ENCODE results near the gene B4GALNT3. TPM values are rescaled to one million over a fixed set of nuclear protein-coding genes. Genes with fewer than 3 reads are reported as not detected.

B4GALNT3 gene
- total RNA-seq, 1 experiment from 2014 or later = 2.3 TPM

- H3K27me3 ChIP-seq (ENCODE audit: control insufficient read depth, insufficient read depth, low read length) = no peaks in the 10 kb centered on the region
- peak overlapping the region; percentile 53 to 78 for H3K4me3 ChIP-seq (ENCODE audit: low read depth in 2 of 2, low read length in 2 of 2)
- in situ Hi-C loops (cut with HindIII; ENCODE audit: low pct_unique_long_range_greater_than_20kb, low sequenced_read_pairs) (no loop called here), intact Hi-C loops (cut with micrococcal nuclease; ENCODE audit: unreplicated experiment) (loop anchor here (10.0 kb wide), 1 partner anchor 64 kb away; no protein-coding TSS in a partner anchor)
- DNase-seq (ENCODE audit: low read depth, low spot score) (peak; percentile 46), ATAC-seq (peak; percentile 82)
- BruUV-seq (replicated peaks) = no TSS peak
- no peaks in the 10 kb centered on the region for H3K9me3 ChIP-seq (ENCODE audit: control insufficient read depth, insufficient read depth, low read depth, low read length)
- H3K27ac ChIP-seq (ENCODE audit: low read length) = peak overlapping the region; percentile 98
- no peaks in the 10 kb centered on the region for H3K36me3 ChIP-seq (ENCODE audit: control insufficient read depth, insufficient read depth, low read length)
- ChIA-PET POLR2A (interaction anchor here (0.6 to 0.7 kb wide), 2 partner anchors 247 to 1136 kb away, joined by 3 to 10 read pairs; no protein-coding TSS in a partner anchor), CTCF (interaction anchor here (0.6 to 1.2 kb wide), 4 partner anchors 35 to 288 kb away, joined by 3 to 4 read pairs (median 4); no protein-coding TSS in a partner anchor)
- TF ChIP-seq TCF7L2 (IDR thresholded peaks at IDR 0.05; ENCODE audit: low read depth, low read length) (no peak), SIN3A (IDR thresholded peaks at IDR 0.05; ENCODE audit: borderline replicate concordance, insufficient read depth, low read depth, low read length) (peak; percentile 65; the same call in 1 of the 2 replicates), CTCF (IDR thresholded peaks at IDR 0.05) (no peak), REST (IDR thresholded peaks at IDR 0.05; ENCODE audit: insufficient read depth in 1 of 2, low read depth in 2 of 2, low read length in 1 of 2) (no peak)
- peaks cover 20% of the 10 kb centered on the region for H3K4me1 ChIP-seq (ENCODE audit: control insufficient read depth, insufficient read depth, low read length)
Measured at GRCh38 chr12:570435-570920, 110.7 kb downstream of the B4GALNT3 start.

- DNase-seq (ENCODE audit: low read depth, low spot score) = peak; percentile 59
- in situ Hi-C loops (cut with HindIII; ENCODE audit: low pct_unique_long_range_greater_than_20kb, low sequenced_read_pairs) = no loop called here
- ChIA-PET POLR2A (interaction anchor here (0.6 to 0.7 kb wide), 3 partner anchors 94 to 1135 kb away, joined by 3 to 10 read pairs (median 6); no protein-coding TSS in a partner anchor), CTCF (interaction anchor here (0.7 to 1.3 kb wide), 5 partner anchors 34 to 239 kb away, joined by 3 to 4 read pairs (median 3); partner anchors contain the start of gene CCDC77)
- no peak for TF ChIP-seq REST (IDR thresholded peaks at IDR 0.05; ENCODE audit: insufficient read depth in 1 of 2, low read depth in 2 of 2, low read length in 1 of 2)
- TF ChIP-seq TCF7L2 (IDR thresholded peaks at IDR 0.05; ENCODE audit: low read depth, low read length) = peak; percentile 82
- peak; percentile 76 for ATAC-seq
- no peaks in the 10 kb centered on the region for H3K27me3 ChIP-seq (ENCODE audit: control insufficient read depth, insufficient read depth, low read length)
- H3K4me3 ChIP-seq (ENCODE audit: low read depth in 2 of 2, low read length in 2 of 2) = peak overlapping the region; percentile 53 to 78
- H3K27ac ChIP-seq (ENCODE audit: low read length) = peak overlapping the region; percentile 98
- peaks cover 24% of the 10 kb centered on the region for H3K4me1 ChIP-seq (ENCODE audit: control insufficient read depth, insufficient read depth, low read length)
- intact Hi-C loops (cut with micrococcal nuclease; ENCODE audit: unreplicated experiment) = loop anchor here (10.0 kb wide), 1 partner anchor 64 kb away; no protein-coding TSS in a partner anchor
- TSS peak; percentile 76 for BruUV-seq (replicated peaks)
- no peaks in the 10 kb centered on the region for H3K36me3 ChIP-seq (ENCODE audit: control insufficient read depth, insufficient read depth, low read length)
- H3K9me3 ChIP-seq (ENCODE audit: control insufficient read depth, insufficient read depth, low read depth, low read length) = no peaks in the 10 kb centered on the region
Measured at GRCh38 chr12:570921-571794, 111.4 kb downstream of the B4GALNT3 start.
